ENCODE data around the gene TRIM71.
"Not testable (repeated sequence)": the region's sequence is repeated elsewhere in the genome, so short reads cannot be mapped to it uniquely, and the experiment has no call there.

Gene TRIM71

DNA sequence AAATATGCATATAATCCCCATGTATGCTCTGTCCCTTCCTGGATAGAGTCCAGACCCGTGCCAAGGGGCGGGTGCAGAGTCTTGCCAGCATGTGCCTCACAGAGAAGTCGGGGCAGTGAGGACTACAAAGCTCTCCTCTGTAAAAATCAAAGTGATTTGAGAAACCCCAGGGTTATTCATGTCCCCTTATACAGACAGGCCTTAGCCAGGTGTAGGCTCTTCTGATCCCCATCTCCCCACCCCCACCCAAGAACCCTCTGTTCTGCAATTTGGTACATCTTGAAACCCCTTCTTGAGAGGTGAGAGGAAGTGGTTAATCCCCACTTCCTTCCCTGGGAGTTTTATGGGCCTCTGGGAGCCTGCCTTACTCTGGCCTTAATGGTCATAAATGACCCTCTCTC lies 24.7 kb downstream of the TRIM71 start:
- H3K4me3 ChIP-seq (ENCODE audit: low read depth, low read length) = no peak overlapping the region

DNA sequence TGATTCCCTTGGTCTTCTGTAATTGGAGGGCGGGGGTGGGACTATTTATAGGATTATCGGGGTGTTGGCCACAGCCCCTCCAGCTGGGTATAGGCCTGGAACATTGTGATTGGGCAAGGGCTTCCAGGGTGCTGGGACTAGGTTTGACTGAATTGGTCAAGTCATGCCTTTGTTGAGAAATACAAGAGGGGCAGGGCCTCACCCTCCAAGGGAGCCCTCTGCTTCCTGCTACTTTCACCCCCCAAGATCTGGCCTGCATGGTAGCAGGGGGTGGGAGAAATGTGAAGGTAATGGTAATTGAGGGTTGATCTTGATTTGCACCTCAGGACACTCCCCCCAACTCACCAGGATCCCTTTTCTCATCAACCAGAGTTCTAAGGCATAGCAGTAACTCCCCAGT lies 25.2 kb downstream of the TRIM71 start:
- peak overlapping the region; percentile 17 for H3K4me3 ChIP-seq (ENCODE audit: low read depth, low read length)

DNA sequence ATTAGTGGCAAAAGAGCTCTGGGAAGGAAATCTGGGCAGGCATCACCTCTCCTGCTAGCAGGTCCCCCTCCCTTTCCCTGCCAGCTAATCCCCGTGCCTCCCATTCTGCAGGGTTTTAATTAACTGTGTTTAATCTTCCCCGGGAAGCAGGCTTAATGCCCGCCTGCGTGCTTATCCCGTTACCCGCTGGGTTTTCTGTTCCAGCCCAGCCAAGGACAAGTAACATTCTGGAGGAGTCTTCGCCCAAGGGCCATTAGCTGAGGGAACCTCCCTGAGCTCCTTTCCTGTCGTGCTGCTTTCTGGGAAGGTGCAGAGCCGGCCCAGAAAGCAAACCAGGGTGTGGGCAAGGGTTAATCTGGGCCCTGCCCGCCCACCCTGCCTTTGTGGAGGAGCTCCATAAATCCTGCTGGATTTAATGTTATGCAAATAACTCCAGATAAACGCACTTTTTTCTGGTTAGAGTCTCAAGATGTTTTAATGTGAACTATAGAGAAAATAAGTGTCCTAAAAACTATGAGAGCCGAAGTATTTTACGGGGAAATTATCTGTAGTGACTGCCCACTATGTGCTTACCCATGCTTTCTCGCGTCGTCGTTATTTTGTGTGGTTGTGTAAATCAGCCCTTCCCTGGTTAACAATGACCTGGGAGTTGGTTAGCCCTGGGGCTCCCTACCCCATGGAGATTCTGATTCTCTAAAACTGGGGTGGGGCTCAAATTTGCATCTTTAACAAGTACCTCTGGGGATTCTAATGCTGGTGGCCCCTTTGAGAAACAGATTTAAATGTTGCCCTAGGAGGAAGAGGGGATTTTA lies 25.9 kb downstream of the TRIM71 start:
- H3K4me3 ChIP-seq (ENCODE audit: low read depth, low read length) = peak overlapping the region; percentile 17

DNA sequence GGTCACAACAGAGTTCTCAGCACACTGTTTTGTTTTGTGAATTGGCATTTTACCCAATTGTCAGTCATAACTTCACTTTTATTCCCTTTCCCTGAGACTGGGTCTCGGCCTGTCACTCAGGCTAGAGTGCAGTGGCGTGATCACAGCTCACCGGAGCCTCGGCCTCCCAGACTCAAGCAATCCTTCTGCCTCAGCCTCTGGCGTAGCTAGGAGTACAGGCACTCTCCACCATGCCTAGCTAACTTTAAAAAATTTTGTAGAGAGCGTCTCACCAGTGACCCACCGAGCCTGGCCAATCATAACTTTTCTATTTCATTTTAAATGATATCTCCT lies 26.5 kb downstream of the TRIM71 start:
- no peak overlapping the region for H3K4me3 ChIP-seq (ENCODE audit: low read depth, low read length)

DNA sequence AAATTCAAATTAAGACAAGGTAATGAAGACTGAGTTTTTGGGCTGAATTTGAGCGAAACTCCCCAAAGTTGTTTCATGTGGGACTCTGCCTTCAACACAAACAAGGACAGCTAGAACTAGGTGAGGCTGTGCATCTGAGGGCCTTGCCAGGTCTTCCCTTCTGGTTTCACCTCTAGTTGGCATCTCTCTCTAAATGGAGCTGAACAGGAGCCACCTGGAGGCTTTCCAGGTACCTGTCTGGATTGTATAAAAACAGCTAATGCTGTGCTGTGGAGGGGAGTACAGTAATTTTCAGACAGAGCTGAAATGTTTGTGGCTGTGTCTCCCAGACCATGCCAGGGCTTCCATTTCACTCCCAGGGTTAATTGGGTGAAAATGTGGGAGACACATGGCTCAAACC lies 27.1 kb downstream of the TRIM71 start:
- no peak overlapping the region for H3K4me3 ChIP-seq (ENCODE audit: low read depth, low read length)

DNA sequence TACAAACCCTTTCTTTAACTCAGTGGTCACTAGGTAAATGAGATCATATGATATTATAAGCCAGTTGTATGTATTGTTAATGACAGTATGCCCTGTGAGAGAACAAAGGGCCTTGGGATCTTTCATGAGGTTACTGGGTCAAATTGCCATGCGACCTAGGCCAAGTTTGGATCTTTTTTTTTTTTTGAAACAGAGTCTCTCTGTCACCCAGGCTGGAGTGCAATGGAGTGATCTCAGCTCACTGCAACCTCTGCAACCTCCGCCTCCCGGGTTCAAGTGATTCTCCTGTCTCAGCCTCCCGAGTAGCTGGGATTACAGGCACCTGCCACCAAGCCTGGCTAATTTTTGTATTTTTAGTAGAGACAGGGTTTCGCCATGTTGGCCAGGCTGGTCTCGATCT lies 27.7 kb downstream of the TRIM71 start:
- not testable (repeated sequence) for H3K4me3 ChIP-seq (ENCODE audit: low read depth, low read length)

DNA sequence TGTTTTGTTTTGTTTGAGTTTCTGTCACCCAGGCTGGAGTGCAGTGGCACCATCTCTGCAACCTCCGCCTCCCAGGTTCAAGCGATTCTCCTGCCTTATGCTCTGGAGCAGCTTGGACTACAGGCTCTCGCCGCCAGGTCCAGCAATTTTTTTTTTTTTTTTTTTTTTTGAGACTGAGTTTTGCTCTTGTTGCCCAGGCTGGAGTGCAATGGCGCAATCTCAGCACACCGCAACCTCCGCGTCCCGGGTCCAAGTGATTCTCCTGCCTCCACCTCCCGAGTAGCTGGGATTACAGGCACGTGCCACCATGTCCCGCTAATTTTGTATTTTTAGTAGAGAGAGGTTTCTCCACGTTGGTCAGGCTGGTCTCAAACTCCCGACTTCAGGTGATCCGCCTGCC lies 29.2 kb downstream of the TRIM71 start:
- not testable (repeated sequence) for H3K4me3 ChIP-seq (ENCODE audit: low read depth, low read length)

DNA sequence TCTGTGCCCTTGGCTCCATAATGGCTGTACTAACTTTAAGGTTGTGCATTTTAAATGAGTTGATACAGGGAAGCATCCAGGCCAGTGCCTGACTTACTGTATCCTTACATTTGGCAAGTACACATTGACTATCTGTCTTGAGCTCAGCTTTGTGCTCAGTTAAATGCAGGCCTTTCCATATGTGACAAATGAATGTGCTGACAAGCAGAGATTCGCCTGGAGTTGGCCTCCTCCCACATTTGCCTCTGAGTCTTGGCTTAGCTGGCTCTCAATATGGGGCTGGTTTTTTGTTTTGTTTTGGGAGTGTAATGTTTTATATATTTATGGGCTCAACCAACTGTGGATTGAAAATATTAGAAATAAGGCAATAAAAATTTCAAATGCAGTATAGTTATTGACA lies 29.7 kb downstream of the TRIM71 start:
- H3K4me3 ChIP-seq (ENCODE audit: low read depth, low read length) = no peak overlapping the region

DNA sequence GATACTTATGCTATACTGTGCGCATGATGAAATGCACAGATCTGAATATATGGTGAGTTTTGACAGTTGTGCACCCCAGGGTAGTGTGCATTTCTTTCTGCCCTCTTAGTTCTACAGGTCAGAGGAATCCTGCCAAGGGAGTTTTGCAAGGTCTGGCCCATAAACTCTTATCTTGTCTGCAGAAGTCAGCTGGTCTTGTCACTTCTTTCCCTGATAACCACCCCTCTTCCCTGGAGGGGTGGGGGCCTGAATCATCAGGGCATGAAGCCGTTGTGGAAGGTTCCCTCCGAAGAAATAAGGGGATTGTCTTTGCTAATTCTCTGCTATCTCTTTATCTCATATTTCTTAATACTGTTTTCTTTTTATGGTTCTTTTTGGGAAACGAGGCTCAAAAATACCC lies 30.4 kb downstream of the TRIM71 start:
- H3K4me3 ChIP-seq (ENCODE audit: low read depth, low read length) = no peak overlapping the region

DNA sequence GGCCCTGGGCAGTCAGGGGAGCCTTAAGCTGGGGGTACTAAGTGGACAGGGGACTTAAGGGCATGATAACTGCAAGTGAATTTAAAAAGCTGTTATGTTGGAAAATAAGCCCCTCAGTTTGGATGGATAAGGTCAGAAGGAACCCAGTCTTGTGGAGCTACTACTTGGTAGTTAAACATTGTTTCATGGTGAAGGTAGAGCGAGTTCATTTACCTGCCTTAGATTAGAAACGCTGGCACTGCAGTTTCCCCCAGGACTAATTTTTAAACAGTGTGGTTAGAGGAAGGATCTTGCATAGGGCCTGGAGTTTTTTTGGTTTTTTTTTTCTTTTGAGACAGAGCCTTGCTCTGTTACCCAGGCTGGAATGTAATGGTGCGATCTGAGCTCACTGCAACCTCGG lies 31.2 kb downstream of the TRIM71 start:
- no peak overlapping the region for H3K4me3 ChIP-seq (ENCODE audit: low read depth, low read length)

DNA sequence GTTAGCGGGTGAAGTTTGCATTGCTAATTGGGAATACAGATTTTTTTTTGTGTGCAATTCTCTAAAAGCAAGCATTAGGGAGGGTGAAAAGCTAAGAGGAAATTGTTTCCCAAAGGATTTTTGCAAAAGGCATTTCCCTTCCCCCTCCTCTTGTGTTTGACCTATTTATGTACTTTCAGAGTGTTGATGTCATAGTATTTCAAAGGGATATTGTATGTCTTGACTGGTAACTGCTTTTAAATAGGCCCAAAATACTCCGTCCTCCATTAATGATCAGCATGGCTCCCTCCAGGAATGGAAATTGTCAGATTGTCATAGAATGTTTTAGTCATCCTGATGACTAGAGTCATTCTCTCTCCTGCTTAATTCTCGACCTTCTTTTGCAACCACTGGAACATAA lies 32.4 kb downstream of the TRIM71 start:
- no peak overlapping the region for H3K4me3 ChIP-seq (ENCODE audit: low read depth, low read length)

DNA sequence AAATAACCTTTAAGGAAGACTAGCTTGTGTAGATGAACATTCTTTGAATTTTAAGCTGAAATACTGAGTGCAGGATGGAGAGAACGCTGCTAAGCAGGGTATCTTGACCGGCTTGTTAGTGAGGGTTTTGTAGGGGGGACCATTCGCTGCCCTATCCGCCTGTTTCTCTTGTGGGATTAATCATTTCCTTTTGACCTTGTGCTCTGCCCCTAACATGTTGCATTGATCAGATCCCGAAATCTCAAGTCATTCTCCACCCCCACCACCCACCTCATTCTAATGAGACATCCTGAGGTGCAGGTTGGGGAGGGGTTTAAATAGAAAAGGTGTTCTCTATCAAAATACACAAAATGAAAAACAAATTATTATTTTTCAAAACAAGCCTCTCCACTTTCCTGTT lies 32.8 kb downstream of the TRIM71 start:
- no peak overlapping the region for H3K4me3 ChIP-seq (ENCODE audit: low read depth, low read length)

DNA sequence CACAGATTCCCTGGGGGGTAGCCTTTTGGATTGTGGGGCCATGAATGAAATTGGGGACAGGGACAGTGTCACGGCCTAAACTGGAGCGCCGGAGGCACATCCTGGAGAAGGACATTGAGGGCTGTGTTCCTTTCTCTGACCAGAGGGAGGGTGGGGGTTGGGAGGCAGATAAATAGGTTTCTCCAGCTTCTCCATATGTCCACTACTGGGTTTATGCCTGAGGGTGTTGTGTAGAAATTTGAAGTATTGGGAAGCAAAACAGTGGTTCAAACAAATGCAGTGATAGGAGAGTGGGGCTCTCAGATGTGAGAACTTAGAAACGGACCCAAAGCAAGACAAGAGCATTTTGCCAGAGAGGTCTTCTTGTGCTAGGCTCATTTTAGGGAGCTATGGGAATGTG lies 34.3 kb downstream of the TRIM71 start:
- H3K4me3 ChIP-seq (ENCODE audit: low read depth, low read length) = no peak overlapping the region

DNA sequence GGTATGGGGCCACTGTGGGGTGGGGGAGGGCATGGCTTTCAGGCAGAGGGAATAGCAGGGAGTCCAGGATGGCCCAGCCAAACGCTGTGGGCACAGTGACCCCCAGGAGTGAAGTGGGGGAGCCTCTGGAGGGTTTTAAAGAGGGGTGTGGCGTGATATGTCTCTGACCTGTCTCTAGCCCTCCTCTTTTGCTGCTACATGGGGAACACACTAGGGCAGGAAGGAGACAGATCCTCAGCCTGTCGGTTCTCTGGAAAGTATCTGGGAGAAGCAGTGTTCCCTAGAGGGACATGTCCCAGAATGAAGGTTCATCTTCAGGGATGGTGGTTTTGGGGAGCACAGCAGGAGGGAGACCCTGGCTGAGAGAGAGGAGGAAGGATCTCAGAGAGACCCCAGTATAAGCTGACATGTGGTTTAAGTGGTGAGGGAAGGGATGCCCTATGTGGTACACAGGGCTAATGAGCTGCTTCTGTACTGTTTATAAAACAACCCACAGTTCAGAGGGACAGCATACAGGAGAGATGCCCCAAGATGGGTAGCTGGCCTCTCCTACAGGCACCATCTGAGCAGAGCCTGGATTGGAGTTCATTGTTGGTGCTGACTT lies 37.7 kb downstream of the TRIM71 start:
- no peak overlapping the region for H3K4me3 ChIP-seq (ENCODE audit: low read depth, low read length)

DNA sequence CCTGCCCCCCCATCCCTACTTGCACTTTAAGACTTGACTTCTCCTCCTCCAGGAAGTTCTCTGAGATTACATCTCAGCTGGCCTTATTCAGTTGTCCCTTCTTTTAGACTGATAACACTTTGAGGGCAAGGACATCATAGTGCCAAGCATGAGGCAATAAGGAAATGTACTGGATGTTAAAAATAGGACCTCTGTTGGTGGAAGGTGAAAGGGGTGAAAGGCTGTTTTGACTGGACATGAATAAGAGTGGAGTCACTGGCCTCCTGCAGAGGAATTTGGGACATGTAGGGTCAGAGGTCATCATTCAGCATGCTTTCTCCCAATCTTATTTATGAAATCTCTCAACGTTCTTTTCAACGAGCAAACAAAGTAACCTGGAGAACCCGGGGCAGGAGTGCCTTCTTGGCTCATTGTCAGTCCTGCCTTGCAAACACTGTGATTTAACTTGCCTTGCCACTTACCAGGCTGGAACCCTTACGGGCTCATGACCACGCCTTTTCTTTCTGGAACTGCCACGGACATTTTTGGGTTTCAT lies 38.6 kb downstream of the TRIM71 start:
- H3K4me3 ChIP-seq (ENCODE audit: low read depth, low read length) = no peak overlapping the region

DNA sequence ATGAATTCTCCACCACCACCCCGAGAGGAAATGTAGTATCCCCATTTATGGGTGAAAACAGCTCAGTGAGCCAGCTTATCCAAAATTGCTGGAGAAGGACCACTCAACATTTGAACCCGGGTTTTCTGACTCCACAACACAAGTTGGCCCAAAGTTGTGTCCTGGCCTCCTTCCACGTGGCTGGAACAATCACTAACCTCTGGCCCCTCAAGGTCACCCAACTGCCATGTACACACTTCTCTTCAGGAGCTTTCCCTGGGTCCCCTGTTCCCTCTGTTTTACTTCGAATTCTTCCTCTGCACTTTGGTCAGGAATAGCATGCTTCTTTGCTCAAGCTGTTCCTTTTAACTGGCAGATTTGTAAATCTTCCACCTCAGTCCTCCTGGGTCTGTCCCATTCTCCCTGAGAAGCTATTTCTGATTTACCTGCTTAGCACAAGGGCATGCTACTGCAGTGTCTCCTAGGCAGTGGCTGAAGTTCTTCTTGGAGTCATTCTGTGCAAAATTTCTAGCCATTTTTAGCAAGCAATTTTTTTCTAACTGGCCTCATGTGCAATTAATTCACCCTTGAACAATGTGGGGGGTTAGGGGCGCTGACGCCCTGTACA lies 39.2 kb downstream of the TRIM71 start:
- H3K4me3 ChIP-seq (ENCODE audit: low read depth, low read length) = no peak overlapping the region

DNA sequence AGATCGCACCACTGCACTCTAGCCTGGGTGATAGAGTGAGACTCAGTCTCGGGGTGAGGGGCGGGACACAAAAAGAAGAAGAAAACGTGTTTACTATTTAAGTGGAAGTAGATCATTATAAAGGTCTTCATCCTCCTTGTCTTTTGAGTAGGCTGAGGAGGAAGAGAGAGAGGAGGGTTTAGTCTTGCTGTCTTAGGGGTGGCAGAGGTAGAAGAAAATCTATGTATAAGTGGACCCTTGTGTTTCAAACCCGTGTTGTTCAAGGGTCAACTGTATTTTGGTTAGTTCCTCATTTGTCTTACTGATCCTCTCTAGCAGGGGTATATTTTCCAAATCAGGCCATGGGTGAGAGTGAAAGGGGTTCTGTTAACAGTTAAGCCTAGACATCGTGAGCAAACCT lies 40.1 kb downstream of the TRIM71 start:
- no peak overlapping the region for H3K4me3 ChIP-seq (ENCODE audit: low read depth, low read length)

DNA sequence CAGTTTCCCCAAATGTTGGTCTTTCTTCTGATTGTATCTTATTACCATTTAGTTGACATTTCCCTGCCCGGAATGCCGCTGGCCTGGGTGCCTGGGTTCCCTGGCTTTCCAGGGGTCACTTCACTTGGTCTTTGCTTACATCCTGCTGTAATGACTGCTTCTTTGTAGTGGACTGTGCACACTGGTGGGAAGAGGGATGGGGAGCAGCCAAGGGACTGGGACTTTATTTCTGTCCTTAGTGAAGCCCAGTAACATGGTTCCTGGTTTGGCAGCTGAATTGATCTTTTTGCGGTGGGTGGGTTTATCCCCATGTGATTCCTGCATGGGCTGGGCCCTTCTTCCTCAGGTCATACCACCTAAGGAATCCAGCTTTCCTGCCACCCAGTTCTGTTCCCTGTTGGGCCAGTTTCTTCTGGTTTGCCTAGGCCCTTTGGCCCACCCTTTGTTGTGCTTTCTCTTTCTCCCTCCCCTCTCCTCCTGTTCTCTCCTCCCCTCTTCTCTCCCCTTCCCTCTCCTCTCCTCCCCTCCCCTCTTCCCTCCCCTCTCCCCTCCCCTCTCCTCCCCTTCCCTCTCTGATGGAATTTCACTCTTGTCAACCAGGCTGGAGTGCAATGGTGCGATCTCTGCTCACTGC lies 41.9 kb downstream of the TRIM71 start:
- no peak overlapping the region for H3K4me3 ChIP-seq (ENCODE audit: low read depth, low read length)

DNA sequence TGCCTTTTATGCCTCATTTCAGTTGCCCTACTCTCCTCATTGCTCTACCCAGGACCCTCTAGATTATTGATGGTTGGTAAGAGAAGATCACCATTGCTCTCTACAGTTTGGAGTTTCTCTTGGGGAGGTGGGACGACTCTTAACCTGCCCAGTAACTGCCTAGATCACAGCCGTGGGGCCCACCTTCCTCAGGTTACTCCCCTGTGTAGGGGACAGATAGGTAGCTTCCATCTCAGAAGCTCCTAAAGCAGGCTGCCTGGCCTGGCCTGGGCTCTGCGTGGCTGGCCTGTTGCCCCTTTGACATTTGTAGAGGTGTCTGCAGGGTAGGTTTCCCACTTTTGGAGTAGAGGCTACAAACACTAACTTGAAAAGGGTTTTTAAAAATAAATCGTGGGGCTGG lies 42.7 kb downstream of the TRIM71 start:
- no peak overlapping the region for H3K4me3 ChIP-seq (ENCODE audit: low read depth, low read length)

DNA sequence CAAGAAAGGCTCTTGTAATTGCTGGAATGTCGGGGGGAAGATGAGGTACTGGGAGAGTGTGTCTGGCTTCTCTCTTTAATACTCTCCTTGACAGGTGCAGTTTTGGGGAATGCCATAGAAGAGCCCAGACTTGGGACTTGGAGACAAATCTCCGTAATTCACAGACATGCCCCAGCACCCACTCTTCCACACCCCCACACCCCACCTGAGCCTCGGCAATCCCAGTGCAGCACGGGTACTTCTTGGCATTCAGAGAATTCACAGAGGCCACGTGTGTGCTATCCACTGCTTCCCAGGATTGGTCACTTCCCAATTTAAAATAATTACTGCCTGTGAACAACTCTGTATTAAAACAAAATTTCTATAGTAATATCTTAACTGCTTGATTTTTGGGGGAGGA lies 43.9 kb downstream of the TRIM71 start:
- H3K4me3 ChIP-seq (ENCODE audit: low read depth, low read length) = no peak overlapping the region

DNA sequence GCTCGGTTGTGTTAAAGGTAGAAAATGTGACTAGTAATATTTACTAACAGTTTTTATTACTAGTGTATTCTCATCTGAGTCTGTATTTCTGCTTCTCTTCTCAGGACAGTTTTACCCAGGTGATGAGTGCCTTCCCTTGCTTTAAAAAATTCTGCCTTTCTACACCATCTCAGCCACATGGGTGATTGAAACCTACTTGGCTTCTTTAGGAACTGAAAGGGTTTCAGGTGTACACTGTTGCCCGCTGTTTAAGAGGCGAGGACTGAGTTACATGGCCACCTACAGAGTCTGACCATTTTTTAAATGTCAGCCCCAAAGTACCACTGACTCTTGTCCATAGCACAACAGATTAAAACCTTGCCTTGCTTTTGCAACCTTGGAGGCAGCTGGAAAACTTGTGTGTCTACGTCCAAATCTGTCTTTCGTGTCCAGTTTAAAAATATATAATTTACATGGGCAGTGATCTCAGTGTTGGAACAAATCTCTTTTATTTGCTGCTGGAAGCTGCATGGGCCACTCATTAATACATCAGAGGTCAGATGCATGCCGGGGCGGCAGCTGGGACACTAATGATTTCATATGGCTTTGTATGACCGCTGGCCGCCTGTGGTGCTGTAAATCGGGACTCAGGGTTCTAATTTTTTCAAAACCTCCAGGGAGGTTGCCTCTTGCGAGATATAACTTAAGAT lies 44.6 kb downstream of the TRIM71 start:
- no peak overlapping the region for H3K4me3 ChIP-seq (ENCODE audit: low read depth, low read length)
